ENCODE measurements around the gene PFN2. TPM values are rescaled to one million over a fixed set of nuclear protein-coding genes. Genes with fewer than 3 reads are reported as not detected.

PFN2 gene
- total RNA-seq, 4 donors from 2014 or later: 6.5 to 19.9 (median 13.2) TPM

GRCh38 chr3:149971403-149972075 lies 844 bp upstream of the PFN2 start:
- 1% methylated on average over 27 of the region's 42 CpGs for WGBS
- no peaks in the 10 kb centered on the region for H3K36me3 ChIP-seq
- H3K4me3 ChIP-seq: peak overlapping the region; percentile 98
- no peaks in the 10 kb centered on the region for H3K9me3 ChIP-seq
- H3K4me1 ChIP-seq: peaks cover 22% of the 10 kb centered on the region
- H3K27ac ChIP-seq: peak overlapping the region; percentile 86
- TF ChIP-seq EP300 (IDR thresholded peaks at IDR 0.05): no peak
- peaks cover 6% of the 10 kb centered on the region for H3K27me3 ChIP-seq
- DNase-seq (ENCODE audit: low spot score in 2 of 2): peak; percentile 71 to 81

DNA sequence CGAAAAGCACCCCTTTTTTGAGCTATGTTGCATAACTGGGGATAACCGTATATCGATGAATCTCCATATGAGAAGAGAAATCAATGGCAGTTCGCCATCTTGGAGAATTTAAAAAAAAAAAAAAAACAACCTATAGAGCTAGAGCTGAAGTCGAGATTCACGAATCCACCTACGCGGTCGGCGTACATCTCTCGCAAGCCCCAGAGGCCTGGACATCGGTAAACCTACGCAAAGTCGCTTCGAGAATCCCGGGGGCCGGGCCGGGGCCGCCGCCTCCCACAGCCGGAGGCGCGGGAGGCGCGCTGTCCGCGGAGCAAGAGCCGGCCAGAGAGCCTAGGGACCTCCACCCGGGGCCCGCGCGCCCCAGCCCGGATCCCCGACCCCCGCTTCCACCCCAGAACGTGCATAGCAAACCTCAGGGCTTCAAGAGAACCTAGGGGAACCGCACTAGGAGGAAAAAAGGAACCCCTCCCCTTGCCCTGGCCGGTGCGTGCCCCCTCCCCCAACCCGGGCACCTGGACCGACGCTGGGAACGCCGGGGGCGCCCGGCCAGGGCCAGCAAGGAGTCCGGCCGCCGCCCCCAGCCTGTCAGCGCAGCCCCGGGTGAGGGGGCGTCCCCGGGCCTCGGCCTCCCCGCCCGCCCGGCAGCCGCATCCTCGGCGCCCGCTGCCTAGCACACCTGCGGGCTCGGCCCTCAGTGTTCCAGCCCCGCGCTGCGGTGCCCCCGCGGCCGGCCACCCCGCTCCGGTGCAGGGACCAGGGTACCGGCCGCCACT lies 567 bp downstream of the PFN2 start:
- peak overlapping the region; percentile 86 for H3K27ac ChIP-seq
- H3K27me3 ChIP-seq: peaks cover 6% of the 10 kb centered on the region
- peak overlapping the region; percentile 98 for H3K4me3 ChIP-seq
- 1% methylated on average over 35 of the region's 73 CpGs for WGBS
- TF ChIP-seq POLR2AphosphoS5 (IDR thresholded peaks at IDR 0.05): no peak
- TF ChIP-seq POLR2A (IDR thresholded peaks at IDR 0.05): no peak
- no peak for TF ChIP-seq EP300 (IDR thresholded peaks at IDR 0.05)
- TF ChIP-seq, protein P1, sequence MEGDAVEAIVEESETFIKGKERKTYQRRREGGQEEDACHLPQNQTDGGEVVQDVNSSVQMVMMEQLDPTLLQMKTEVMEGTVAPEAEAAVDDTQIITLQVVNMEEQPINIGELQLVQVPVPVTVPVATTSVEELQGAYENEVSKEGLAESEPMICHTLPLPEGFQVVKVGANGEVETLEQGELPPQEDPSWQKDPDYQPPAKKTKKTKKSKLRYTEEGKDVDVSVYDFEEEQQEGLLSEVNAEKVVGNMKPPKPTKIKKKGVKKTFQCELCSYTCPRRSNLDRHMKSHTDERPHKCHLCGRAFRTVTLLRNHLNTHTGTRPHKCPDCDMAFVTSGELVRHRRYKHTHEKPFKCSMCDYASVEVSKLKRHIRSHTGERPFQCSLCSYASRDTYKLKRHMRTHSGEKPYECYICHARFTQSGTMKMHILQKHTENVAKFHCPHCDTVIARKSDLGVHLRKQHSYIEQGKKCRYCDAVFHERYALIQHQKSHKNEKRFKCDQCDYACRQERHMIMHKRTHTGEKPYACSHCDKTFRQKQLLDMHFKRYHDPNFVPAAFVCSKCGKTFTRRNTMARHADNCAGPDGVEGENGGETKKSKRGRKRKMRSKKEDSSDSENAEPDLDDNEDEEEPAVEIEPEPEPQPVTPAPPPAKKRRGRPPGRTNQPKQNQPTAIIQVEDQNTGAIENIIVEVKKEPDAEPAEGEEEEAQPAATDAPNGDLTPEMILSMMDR (IDR thresholded peaks at IDR 0.05): no peak
- H3K36me3 ChIP-seq: no peaks in the 10 kb centered on the region
- DNase-seq (ENCODE audit: low spot score in 2 of 2): peak; percentile 72 to 80
- H3K4me1 ChIP-seq: peaks cover 22% of the 10 kb centered on the region
- H3K9me3 ChIP-seq: no peaks in the 10 kb centered on the region

DNA sequence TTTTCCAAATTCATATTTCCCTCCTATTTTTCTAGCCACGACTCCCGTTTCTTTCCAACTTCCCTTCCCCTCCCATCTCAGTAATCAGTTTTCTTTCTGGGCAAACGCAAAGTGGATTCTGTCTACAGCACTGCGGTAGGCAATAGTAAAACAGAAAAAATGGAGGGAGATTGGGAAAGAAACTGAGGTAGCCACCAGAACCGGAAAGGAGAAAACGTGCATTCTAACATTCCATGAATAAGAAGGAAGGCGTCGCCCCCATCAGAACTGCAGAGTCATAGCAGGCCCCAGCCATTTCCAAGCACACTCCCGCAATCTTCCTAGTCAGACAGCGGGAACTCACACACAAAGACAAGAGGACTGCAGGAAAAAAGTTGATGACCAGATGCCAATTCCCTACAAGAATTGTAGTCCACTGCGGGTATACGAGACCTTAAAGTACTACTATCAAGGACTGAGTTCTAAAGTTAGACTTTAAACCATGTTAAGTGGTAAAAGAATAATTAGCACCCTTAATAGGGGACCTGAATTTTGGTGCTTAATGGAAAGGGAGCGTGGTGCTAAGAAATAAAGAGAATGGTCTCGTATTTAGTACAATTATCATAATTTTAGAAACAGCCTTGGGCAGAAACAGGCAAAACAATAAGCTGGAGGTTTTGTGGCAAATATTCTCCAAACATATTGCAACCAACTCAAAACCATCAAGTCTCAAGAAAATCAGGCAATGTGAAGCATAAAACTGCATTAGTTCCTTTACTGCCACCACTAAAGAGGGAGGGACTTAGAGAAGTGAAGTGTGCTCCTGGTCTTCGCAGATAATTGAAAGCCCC lies 1.4 kb downstream of the PFN2 start:
- Histone ChIP-seq H3K27ac (peak overlapping the region; percentile 86), H3K36me3 (no peaks in the 10 kb centered on the region), H3K27me3 (peaks cover 6% of the 10 kb centered on the region), H3K4me3 (peak overlapping the region; percentile 98), H3K4me1 (peaks cover 22% of the 10 kb centered on the region), H3K9me3 (no peaks in the 10 kb centered on the region)
- peak in 1 of 2 donors; percentile 75 for DNase-seq (ENCODE audit: low spot score in 2 of 2)
- TF ChIP-seq POLR2A (IDR thresholded peaks at IDR 0.05): no peak
- no peak for TF ChIP-seq POLR2AphosphoS5 (IDR thresholded peaks at IDR 0.05)
- TF ChIP-seq, protein P1 (IDR thresholded peaks at IDR 0.05): no peak
- no peak for TF ChIP-seq EP300 (IDR thresholded peaks at IDR 0.05)
- WGBS: 41% methylated on average over 15 of the region's 15 CpGs

DNA sequence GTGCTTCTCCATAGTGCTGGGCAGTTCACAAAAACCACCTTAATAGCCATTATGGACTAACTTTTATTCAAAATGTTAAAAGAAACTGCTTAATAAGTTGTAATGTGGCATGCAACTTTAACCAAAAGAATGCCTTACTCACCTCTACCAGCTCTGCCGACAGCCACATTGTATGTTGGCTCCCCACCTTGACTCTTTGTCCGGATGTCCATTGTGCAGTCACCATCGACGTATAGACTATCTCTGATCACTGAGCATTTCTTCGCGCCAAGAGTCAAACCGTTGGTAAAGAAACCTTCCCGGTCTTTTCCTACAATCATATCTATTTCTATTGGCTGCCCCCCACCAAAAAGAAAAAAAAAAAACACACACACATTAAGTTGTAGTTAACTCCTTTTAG lies 2.5 kb downstream of the PFN2 start:
- Histone ChIP-seq H3K4me1 (peaks cover 22% of the 10 kb centered on the region), H3K9me3 (no peaks in the 10 kb centered on the region), H3K27ac (no peak overlapping the region), H3K4me3 (no peak overlapping the region), H3K36me3 (no peaks in the 10 kb centered on the region), H3K27me3 (peaks cover 5% of the 10 kb centered on the region)
- DNase-seq (ENCODE audit: low spot score in 2 of 2): no peak
- no peak for TF ChIP-seq POLR2A (IDR thresholded peaks at IDR 0.05)
- 82% methylated on average over 8 of the region's 8 CpGs for WGBS

DNA sequence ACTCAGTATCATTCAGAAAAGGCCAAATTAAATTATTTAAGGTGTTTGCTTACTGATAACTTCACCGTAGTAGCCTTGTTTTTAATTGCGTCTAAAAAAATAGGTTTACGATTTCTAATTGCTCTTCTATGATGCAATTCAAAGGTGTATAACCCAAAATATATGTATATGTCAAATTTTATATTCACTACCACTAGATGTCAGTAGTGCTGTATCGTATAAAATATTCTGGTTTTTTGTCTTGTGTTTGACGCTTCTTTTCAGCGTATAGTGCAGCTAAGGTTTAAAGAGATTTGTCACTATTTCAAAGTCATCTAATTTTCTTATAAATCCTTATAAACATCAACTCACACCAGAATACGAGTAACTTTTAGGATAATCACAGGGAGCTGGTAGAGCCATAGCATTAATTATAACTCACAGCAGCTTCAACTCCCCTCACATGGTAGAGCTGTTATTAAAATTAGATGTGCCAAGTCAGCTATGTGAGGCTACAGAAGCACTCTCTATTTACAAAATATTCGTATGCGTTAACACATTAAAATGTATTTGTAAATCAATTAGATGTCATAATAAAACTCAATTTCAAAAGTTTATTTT lies 3.5 kb downstream of the PFN2 start:
- H3K9me3 ChIP-seq: no peaks in the 10 kb centered on the region
- H3K4me1 ChIP-seq: peaks cover 22% of the 10 kb centered on the region
- no peak overlapping the region for H3K27ac ChIP-seq
- DNase-seq (ENCODE audit: low spot score in 2 of 2): no peak
- 16% methylated on average over 9 of the region's 9 CpGs for WGBS
- no peaks in the 10 kb centered on the region for H3K36me3 ChIP-seq
- H3K4me3 ChIP-seq: no peak overlapping the region
- TF ChIP-seq EP300 (IDR thresholded peaks at IDR 0.05) (no peak), POLR2AphosphoS5 (IDR thresholded peaks at IDR 0.05) (no peak), POLR2A (IDR thresholded peaks at IDR 0.05) (no peak)
- TF ChIP-seq, protein P1 (IDR thresholded peaks at IDR 0.05): peak in 1 of 2 donors; percentile 31
- H3K27me3 ChIP-seq: peaks cover 3% of the 10 kb centered on the region
